ENCODE results near the gene THSD7A.

DNA sequence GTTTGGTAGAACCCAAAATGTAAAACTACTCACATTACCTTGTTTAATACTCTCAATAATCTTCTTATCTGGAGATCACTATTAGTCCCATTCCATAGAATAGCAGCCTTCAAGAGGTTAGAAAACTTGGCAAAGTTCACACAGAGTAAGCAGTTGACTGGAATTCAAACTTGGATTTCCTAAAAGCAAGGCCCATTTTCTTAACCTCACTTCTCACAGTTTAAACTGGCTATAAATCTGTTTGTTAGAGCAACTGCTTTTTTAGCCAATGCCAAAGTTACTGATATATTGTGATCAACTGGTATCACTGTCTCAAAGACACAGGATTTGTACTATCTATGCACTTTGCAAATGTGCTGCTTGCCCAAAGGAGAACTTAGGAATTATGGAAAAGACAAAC, 230.2 kb downstream of the THSD7A start:
- TF ChIP-seq EP300 (conservative IDR thresholded peaks at IDR 0.05; ENCODE audit: poor library complexity, severe bottlenecking) (no peak), TAF1 (IDR thresholded peaks at IDR 0.05; ENCODE audit: low read depth) (no peak), POLR2AphosphoS5 (IDR thresholded peaks at IDR 0.05) (no peak), EZH2 (IDR thresholded peaks at IDR 0.05; ENCODE audit: borderline replicate concordance, insufficient read depth, low read length, poor library complexity, severe bottlenecking) (no peak), RAD21 (conservative IDR thresholded peaks at IDR 0.05) (no peak), SMC3 (conservative IDR thresholded peaks at IDR 0.05; ENCODE audit: poor library complexity) (no peak), MXI1 (conservative IDR thresholded peaks at IDR 0.05; ENCODE audit: poor library complexity, severe bottlenecking) (no peak)
- TF ChIP-seq, protein P1, sequence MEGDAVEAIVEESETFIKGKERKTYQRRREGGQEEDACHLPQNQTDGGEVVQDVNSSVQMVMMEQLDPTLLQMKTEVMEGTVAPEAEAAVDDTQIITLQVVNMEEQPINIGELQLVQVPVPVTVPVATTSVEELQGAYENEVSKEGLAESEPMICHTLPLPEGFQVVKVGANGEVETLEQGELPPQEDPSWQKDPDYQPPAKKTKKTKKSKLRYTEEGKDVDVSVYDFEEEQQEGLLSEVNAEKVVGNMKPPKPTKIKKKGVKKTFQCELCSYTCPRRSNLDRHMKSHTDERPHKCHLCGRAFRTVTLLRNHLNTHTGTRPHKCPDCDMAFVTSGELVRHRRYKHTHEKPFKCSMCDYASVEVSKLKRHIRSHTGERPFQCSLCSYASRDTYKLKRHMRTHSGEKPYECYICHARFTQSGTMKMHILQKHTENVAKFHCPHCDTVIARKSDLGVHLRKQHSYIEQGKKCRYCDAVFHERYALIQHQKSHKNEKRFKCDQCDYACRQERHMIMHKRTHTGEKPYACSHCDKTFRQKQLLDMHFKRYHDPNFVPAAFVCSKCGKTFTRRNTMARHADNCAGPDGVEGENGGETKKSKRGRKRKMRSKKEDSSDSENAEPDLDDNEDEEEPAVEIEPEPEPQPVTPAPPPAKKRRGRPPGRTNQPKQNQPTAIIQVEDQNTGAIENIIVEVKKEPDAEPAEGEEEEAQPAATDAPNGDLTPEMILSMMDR (IDR thresholded peaks at IDR 0.05; ENCODE audit: poor library complexity, severe bottlenecking), result no peak
- TF ChIP-seq, protein P2, sequence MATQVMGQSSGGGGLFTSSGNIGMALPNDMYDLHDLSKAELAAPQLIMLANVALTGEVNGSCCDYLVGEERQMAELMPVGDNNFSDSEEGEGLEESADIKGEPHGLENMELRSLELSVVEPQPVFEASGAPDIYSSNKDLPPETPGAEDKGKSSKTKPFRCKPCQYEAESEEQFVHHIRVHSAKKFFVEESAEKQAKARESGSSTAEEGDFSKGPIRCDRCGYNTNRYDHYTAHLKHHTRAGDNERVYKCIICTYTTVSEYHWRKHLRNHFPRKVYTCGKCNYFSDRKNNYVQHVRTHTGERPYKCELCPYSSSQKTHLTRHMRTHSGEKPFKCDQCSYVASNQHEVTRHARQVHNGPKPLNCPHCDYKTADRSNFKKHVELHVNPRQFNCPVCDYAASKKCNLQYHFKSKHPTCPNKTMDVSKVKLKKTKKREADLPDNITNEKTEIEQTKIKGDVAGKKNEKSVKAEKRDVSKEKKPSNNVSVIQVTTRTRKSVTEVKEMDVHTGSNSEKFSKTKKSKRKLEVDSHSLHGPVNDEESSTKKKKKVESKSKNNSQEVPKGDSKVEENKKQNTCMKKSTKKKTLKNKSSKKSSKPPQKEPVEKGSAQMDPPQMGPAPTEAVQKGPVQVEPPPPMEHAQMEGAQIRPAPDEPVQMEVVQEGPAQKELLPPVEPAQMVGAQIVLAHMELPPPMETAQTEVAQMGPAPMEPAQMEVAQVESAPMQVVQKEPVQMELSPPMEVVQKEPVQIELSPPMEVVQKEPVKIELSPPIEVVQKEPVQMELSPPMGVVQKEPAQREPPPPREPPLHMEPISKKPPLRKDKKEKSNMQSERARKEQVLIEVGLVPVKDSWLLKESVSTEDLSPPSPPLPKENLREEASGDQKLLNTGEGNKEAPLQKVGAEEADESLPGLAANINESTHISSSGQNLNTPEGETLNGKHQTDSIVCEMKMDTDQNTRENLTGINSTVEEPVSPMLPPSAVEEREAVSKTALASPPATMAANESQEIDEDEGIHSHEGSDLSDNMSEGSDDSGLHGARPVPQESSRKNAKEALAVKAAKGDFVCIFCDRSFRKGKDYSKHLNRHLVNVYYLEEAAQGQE (IDR thresholded peaks at IDR 0.05; ENCODE audit: borderline replicate concordance), result no peak
